ENCODE data around the gene EVA1C.

- TF ChIP-seq EZH2phosphoT487 (IDR thresholded peaks at IDR 0.05; ENCODE audit: borderline replicate concordance) = no peak
- TF ChIP-seq EZH2 (IDR thresholded peaks at IDR 0.05) = no peak
- TF ChIP-seq, protein P1, sequence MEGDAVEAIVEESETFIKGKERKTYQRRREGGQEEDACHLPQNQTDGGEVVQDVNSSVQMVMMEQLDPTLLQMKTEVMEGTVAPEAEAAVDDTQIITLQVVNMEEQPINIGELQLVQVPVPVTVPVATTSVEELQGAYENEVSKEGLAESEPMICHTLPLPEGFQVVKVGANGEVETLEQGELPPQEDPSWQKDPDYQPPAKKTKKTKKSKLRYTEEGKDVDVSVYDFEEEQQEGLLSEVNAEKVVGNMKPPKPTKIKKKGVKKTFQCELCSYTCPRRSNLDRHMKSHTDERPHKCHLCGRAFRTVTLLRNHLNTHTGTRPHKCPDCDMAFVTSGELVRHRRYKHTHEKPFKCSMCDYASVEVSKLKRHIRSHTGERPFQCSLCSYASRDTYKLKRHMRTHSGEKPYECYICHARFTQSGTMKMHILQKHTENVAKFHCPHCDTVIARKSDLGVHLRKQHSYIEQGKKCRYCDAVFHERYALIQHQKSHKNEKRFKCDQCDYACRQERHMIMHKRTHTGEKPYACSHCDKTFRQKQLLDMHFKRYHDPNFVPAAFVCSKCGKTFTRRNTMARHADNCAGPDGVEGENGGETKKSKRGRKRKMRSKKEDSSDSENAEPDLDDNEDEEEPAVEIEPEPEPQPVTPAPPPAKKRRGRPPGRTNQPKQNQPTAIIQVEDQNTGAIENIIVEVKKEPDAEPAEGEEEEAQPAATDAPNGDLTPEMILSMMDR (IDR thresholded peaks at IDR 0.05 in 2 of 3, conservative IDR thresholded peaks at IDR 0.05 in 1 of 3; ENCODE audit: borderline replicate concordance in 1 of 3, insufficient read depth in 1 of 3, low read depth in 2 of 3, low read length in 2 of 3) = no peak
- no peak for TF ChIP-seq POLR2A (IDR thresholded peaks at IDR 0.05; ENCODE audit: borderline replicate concordance, extremely low read depth, insufficient read depth, insufficient read length)
- no peak for TF ChIP-seq JUND (IDR thresholded peaks at IDR 0.05)
- TF ChIP-seq, protein P2, sequence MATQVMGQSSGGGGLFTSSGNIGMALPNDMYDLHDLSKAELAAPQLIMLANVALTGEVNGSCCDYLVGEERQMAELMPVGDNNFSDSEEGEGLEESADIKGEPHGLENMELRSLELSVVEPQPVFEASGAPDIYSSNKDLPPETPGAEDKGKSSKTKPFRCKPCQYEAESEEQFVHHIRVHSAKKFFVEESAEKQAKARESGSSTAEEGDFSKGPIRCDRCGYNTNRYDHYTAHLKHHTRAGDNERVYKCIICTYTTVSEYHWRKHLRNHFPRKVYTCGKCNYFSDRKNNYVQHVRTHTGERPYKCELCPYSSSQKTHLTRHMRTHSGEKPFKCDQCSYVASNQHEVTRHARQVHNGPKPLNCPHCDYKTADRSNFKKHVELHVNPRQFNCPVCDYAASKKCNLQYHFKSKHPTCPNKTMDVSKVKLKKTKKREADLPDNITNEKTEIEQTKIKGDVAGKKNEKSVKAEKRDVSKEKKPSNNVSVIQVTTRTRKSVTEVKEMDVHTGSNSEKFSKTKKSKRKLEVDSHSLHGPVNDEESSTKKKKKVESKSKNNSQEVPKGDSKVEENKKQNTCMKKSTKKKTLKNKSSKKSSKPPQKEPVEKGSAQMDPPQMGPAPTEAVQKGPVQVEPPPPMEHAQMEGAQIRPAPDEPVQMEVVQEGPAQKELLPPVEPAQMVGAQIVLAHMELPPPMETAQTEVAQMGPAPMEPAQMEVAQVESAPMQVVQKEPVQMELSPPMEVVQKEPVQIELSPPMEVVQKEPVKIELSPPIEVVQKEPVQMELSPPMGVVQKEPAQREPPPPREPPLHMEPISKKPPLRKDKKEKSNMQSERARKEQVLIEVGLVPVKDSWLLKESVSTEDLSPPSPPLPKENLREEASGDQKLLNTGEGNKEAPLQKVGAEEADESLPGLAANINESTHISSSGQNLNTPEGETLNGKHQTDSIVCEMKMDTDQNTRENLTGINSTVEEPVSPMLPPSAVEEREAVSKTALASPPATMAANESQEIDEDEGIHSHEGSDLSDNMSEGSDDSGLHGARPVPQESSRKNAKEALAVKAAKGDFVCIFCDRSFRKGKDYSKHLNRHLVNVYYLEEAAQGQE (IDR thresholded peaks at IDR 0.05; ENCODE audit: low read depth) = no peak
- TF ChIP-seq POLR2AphosphoS5 (IDR thresholded peaks at IDR 0.05; ENCODE audit: low read depth, low read length) = no peak
- no peak for TF ChIP-seq SIN3A (IDR thresholded peaks at IDR 0.05; ENCODE audit: low read depth)
- TF ChIP-seq RAD21 (IDR thresholded peaks at IDR 0.05; ENCODE audit: low read depth) = no peak
- TF ChIP-seq YY1 (IDR thresholded peaks at IDR 0.05; ENCODE audit: extremely low read depth, insufficient replicate concordance, low read depth, low read length) = no peak
- no peak for TF ChIP-seq CEBPB (IDR thresholded peaks at IDR 0.05; ENCODE audit: low read depth)
- TF ChIP-seq, protein P3, sequence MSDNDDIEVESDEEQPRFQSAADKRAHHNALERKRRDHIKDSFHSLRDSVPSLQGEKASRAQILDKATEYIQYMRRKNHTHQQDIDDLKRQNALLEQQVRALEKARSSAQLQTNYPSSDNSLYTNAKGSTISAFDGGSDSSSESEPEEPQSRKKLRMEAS (IDR thresholded peaks at IDR 0.05) = no peak
Measured at GRCh38 chr21:32562915-32563314, 150.4 kb downstream of the EVA1C start.

Data from HCT116 (cell line).